Panc1 (cell line): ENCODE measurements around the gene SIGMAR1. TPM values are rescaled to one million over a fixed set of nuclear protein-coding genes. Genes with fewer than 3 reads are reported as not detected.

Source experiments
- ATAC-seq: fragments of 200-7000 bp; cut with Tn5 transposase; 2 replicates; pipeline ENCODE4 v1.9.1; 2020; ENCODE audit warnings: mild to moderate bottlenecking, moderate library complexity
- BruUV-seq: library from RNA; stranded (reverse); fragments of 400-500 nt; replicated peaks from 2 replicates; lab custom pipeline; 2021; lab: Mats Ljungman, UMichigan
- CTCF ChIA-PET: fragments of 300-600 bp; sonication (Branson Sonifier 250); formaldehyde crosslinking; loops from one replicate; lab custom pipeline; 2022; ENCODE audit warnings: antibody characterized with exemption; lab: Charles Lee
- POLR2A ChIA-PET: fragments of 300-600 bp; sonication (Branson Sonifier 250); formaldehyde crosslinking; loops from one replicate; lab custom pipeline; 2022; ENCODE audit warnings: antibody characterized with exemption; lab: Charles Lee
- DNase-seq: peaks from one replicate; pipeline ENCODE4 v3.0.0-alpha.2; 2010; ENCODE audit warnings: low read depth, low spot score
- H3K27ac ChIP-seq: 2 replicates; pipeline ENCODE4 v1.5.1; 2011; ENCODE audit warnings: mild to moderate bottlenecking, low read length, inconsistent platforms
- H3K27me3 ChIP-seq: fragments of 200-500 bp; sonication (Bioruptor generic); 2 replicates; pipeline ENCODE4 v1.6.0; 2014; ENCODE audit warnings: low read length, inconsistent platforms; ENCODE audit not compliant: control insufficient read depth, insufficient read depth
- H3K36me3 ChIP-seq: fragments of 200-500 bp; sonication (Bioruptor generic); 2 replicates; pipeline ENCODE4 v1.5.1; 2014; ENCODE audit warnings: inconsistent platforms, mild to moderate bottlenecking, low read length, moderate library complexity; ENCODE audit not compliant: control insufficient read depth, insufficient read depth
- H3K4me1 ChIP-seq: 2 replicates; pipeline ENCODE4 v1.5.1; 2011; ENCODE audit warnings: inconsistent platforms, mild to moderate bottlenecking, low read length, moderate library complexity; ENCODE audit not compliant: control insufficient read depth, insufficient read depth
- H3K4me3 ChIP-seq, 2 experiments: 2 replicates each; pipeline ENCODE4 v1.5.1; 2011 to 2012; ENCODE audit warnings: low read depth in 2 of 2, low read length in 2 of 2, mild to moderate bottlenecking in 2 of 2, inconsistent platforms in 1 of 2, moderate library complexity in 1 of 2
- H3K9me3 ChIP-seq: fragments of 200-500 bp; sonication (Bioruptor generic); 2 replicates; pipeline ENCODE4 v1.5.1; 2014; ENCODE audit warnings: low read depth, mild to moderate bottlenecking, inconsistent platforms, low read length, moderate library complexity; ENCODE audit not compliant: control insufficient read depth, insufficient read depth
- POLR2AphosphoS5 ChIP-seq: IDR thresholded peaks from 2 replicates; pipeline ENCODE4 v1.6.1; 2012; ENCODE audit warnings: mild to moderate bottlenecking, low read depth, low read length, moderate library complexity
- SIN3A ChIP-seq: IDR thresholded peaks from 2 replicates; pipeline ENCODE4 v1.6.1; 2012; ENCODE audit warnings: low read depth, mild to moderate bottlenecking, low read length, moderate library complexity, borderline replicate concordance; ENCODE audit not compliant: insufficient read depth
- TCF7L2 ChIP-seq: IDR thresholded peaks from 2 replicates; pipeline ENCODE4 v1.6.1; 2011; ENCODE audit warnings: mild to moderate bottlenecking, low read depth, low read length, inconsistent platforms
- in situ Hi-C: cut with HindIII; loops from 2 replicates; pipeline ENCODE4 v1.10.0; 2016; ENCODE audit warnings: low sequenced_read_pairs, low pct_unique_long_range_greater_than_20kb
- intact Hi-C: fragments of 100-400 bp; cut with micrococcal nuclease; formaldehyde crosslinking; loops from one replicate; pipeline ENCODE4 v1.10.0; 2022; ENCODE audit not compliant: unreplicated experiment
- total RNA-seq: library from RNA; stranded (reverse); gene quantifications from one replicate; pipeline ENCODE4 v1.2.1, GENCODE V29; 2021; ENCODE audit not compliant: unreplicated experiment
- TF ChIP-seq, protein P1 (sequence below): fragments of 450-650 bp; IDR thresholded peaks from 2 replicates; pipeline ENCODE4 v1.5.1; 2017; ENCODE audit warnings: mild to moderate bottlenecking
- TF ChIP-seq, protein P2 (sequence below), 2 experiments: IDR thresholded peaks; 2 replicates each; pipeline ENCODE4 v1.6.1; 2011 to 2012; ENCODE audit warnings: low read depth in 2 of 2, control low read depth in 1 of 2, low read length in 1 of 2, mild to moderate bottlenecking in 1 of 2, moderate library complexity in 1 of 2; ENCODE audit not compliant: insufficient read depth in 1 of 2

Gene SIGMAR1
- total RNA-seq, 1 experiment from 2014 or later = 131 TPM

DNA sequence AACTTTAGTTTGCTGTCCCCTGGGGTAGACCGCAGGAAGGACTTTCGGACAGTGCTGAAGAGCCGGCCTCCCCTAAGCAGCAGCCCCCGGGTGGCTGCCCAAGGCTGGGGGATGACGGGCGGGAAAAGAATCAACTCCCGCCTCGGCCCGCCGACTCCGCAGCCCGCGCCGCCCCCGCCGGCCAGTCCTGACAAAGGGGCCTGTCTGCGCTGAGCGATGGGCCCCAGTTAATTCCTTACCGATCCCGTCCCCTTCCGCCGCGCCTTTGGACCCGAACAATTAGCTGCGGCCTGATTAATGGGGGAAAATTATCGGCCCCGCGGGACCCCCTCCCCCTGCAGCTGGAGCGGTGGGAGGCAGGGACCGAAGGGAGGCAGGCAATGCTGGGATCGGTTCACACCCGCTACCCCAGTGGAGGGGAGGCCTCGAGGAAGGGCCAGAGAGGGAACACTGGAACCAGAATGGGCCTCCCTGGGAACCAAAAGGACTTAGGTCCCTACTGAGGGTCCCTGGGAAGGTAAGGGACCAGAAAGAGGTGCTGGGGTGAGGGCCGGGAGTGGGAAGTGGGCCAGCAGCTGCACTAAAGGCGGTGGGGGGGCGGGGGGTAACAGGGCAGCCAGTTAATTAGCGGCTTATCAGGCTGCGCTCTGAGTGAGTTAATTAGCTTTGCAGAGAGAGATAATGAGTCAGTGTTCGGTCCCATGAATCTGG is 13.0 kb downstream of the SIGMAR1 start:
- H3K4me1 ChIP-seq = peaks cover 5% of the 10 kb centered on the region; the same call in 1 of the 2 replicates
- ATAC-seq = no peak
- no peaks in the 10 kb centered on the region for H3K9me3 ChIP-seq
- TF ChIP-seq POLR2AphosphoS5 (no peak), SIN3A (no peak)
- TF ChIP-seq, protein P1, sequence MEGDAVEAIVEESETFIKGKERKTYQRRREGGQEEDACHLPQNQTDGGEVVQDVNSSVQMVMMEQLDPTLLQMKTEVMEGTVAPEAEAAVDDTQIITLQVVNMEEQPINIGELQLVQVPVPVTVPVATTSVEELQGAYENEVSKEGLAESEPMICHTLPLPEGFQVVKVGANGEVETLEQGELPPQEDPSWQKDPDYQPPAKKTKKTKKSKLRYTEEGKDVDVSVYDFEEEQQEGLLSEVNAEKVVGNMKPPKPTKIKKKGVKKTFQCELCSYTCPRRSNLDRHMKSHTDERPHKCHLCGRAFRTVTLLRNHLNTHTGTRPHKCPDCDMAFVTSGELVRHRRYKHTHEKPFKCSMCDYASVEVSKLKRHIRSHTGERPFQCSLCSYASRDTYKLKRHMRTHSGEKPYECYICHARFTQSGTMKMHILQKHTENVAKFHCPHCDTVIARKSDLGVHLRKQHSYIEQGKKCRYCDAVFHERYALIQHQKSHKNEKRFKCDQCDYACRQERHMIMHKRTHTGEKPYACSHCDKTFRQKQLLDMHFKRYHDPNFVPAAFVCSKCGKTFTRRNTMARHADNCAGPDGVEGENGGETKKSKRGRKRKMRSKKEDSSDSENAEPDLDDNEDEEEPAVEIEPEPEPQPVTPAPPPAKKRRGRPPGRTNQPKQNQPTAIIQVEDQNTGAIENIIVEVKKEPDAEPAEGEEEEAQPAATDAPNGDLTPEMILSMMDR = no peak
- in situ Hi-C loops (no loop called here), intact Hi-C loops (no loop called here)
- BruUV-seq = no TSS peak
- H3K27me3 ChIP-seq = peaks cover 13% of the 10 kb centered on the region
- no peak overlapping the region for H3K4me3 ChIP-seq
- ChIA-PET POLR2A (no interaction called here), CTCF (interaction anchor here (0.6 kb wide), 1 partner anchor 20 kb away, joined by 3 read pairs; no protein-coding TSS in a partner anchor)
- no peaks in the 10 kb centered on the region for H3K36me3 ChIP-seq
- no peak for DNase-seq
- H3K27ac ChIP-seq = no peak overlapping the region

DNA sequence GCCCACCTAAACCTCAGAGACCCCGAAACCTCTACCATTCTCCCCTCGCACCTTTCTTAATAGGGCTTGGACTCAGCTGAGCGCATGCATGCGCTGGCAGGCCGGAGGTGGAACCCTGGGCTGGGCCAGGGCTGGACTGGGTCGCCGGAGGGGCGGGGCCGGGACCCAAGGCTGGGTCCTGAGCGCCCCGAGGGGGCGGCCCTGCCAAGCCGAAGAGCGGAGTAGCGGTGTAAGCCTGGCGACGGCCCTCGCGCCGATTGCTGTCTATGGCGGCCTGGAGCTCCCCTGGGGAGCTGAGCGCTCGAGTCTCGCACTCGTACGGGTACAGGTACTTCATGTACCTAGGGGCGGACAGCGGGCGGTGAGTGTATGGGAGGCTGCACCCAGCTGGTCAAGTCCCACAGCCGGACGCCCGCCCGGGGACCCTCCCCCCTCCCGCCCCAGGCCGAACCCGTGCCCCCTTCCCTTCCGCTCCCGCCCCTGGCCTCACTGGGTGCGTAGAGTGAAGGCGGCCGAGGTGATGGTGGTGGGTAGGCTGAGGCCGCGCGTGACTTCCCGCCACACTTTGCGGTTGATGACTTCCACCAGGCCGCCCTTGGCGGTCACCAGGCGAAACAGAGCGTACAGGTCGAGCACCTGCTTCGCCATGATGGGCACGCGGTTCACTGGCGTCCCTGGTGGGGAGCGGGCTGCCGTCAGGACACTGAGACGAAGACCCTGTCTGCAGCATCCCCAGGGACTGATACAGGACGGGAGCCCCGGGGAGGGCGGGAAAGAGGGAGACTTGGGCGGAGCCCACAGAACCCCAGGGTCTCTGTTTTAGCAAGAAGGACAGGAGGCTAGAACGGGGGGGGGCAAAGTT is 14.0 kb downstream of the SIGMAR1 start:
- H3K27me3 ChIP-seq = peaks cover 7% of the 10 kb centered on the region
- no peak overlapping the region for H3K27ac ChIP-seq
- POLR2A ChIA-PET = no interaction called here
- no peak overlapping the region for H3K4me3 ChIP-seq
- H3K36me3 ChIP-seq = no peaks in the 10 kb centered on the region
- intact Hi-C loops = no loop called here
- ATAC-seq (no peak), DNase-seq (no peak)
- CTCF ChIA-PET = no interaction called here
- H3K4me1 ChIP-seq = peaks cover 11% of the 10 kb centered on the region; the same call in 1 of the 2 replicates
- in situ Hi-C loops = no loop called here
- BruUV-seq = no TSS peak
- TF ChIP-seq, protein P2, sequence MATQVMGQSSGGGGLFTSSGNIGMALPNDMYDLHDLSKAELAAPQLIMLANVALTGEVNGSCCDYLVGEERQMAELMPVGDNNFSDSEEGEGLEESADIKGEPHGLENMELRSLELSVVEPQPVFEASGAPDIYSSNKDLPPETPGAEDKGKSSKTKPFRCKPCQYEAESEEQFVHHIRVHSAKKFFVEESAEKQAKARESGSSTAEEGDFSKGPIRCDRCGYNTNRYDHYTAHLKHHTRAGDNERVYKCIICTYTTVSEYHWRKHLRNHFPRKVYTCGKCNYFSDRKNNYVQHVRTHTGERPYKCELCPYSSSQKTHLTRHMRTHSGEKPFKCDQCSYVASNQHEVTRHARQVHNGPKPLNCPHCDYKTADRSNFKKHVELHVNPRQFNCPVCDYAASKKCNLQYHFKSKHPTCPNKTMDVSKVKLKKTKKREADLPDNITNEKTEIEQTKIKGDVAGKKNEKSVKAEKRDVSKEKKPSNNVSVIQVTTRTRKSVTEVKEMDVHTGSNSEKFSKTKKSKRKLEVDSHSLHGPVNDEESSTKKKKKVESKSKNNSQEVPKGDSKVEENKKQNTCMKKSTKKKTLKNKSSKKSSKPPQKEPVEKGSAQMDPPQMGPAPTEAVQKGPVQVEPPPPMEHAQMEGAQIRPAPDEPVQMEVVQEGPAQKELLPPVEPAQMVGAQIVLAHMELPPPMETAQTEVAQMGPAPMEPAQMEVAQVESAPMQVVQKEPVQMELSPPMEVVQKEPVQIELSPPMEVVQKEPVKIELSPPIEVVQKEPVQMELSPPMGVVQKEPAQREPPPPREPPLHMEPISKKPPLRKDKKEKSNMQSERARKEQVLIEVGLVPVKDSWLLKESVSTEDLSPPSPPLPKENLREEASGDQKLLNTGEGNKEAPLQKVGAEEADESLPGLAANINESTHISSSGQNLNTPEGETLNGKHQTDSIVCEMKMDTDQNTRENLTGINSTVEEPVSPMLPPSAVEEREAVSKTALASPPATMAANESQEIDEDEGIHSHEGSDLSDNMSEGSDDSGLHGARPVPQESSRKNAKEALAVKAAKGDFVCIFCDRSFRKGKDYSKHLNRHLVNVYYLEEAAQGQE (IDR thresholded peaks at IDR 0.05; ENCODE audit: insufficient read depth in 1 of 2, low read depth in 2 of 2, low read length in 1 of 2) = no peak
- no peak for TF ChIP-seq SIN3A
- TF ChIP-seq TCF7L2 = no peak
- no peak for TF ChIP-seq POLR2AphosphoS5
- TF ChIP-seq, protein P1 = no peak
- no peaks in the 10 kb centered on the region for H3K9me3 ChIP-seq
